Panc1 (cell line): Measurements from ENCODE around the gene CACNA1D. TPM values are rescaled to one million over a fixed set of nuclear protein-coding genes. Genes with fewer than 3 reads are reported as not detected.
A peak's percentile ranks its signal among the peaks of the same experiment; 100 is the strongest.

Source experiments
- ATAC-seq: fragments of 200-7000 bp; cut with Tn5 transposase; 2 replicates; pipeline ENCODE4 v1.9.1; 2020; ENCODE audit warnings: mild to moderate bottlenecking, moderate library complexity
- BruUV-seq: library from RNA; stranded (reverse); fragments of 400-500 nt; replicated peaks from 2 replicates; lab custom pipeline; 2021; lab: Mats Ljungman, UMichigan
- CTCF ChIA-PET: fragments of 300-600 bp; sonication (Branson Sonifier 250); formaldehyde crosslinking; loops from one replicate; lab custom pipeline; 2022; ENCODE audit warnings: antibody characterized with exemption; lab: Charles Lee
- POLR2A ChIA-PET: fragments of 300-600 bp; sonication (Branson Sonifier 250); formaldehyde crosslinking; loops from one replicate; lab custom pipeline; 2022; ENCODE audit warnings: antibody characterized with exemption; lab: Charles Lee
- DNase-seq: peaks from one replicate; pipeline ENCODE4 v3.0.0-alpha.2; 2010; ENCODE audit warnings: low read depth, low spot score
- H3K27ac ChIP-seq: 2 replicates; pipeline ENCODE4 v1.5.1; 2011; ENCODE audit warnings: mild to moderate bottlenecking, low read length, inconsistent platforms
- H3K27me3 ChIP-seq: fragments of 200-500 bp; sonication (Bioruptor generic); 2 replicates; pipeline ENCODE4 v1.6.0; 2014; ENCODE audit warnings: low read length, inconsistent platforms; ENCODE audit not compliant: control insufficient read depth, insufficient read depth
- H3K36me3 ChIP-seq: fragments of 200-500 bp; sonication (Bioruptor generic); 2 replicates; pipeline ENCODE4 v1.5.1; 2014; ENCODE audit warnings: inconsistent platforms, mild to moderate bottlenecking, low read length, moderate library complexity; ENCODE audit not compliant: control insufficient read depth, insufficient read depth
- H3K4me1 ChIP-seq: 2 replicates; pipeline ENCODE4 v1.5.1; 2011; ENCODE audit warnings: inconsistent platforms, mild to moderate bottlenecking, low read length, moderate library complexity; ENCODE audit not compliant: control insufficient read depth, insufficient read depth
- H3K4me3 ChIP-seq, 2 experiments: 2 replicates each; pipeline ENCODE4 v1.5.1; 2011 to 2012; ENCODE audit warnings: low read depth in 2 of 2, low read length in 2 of 2, mild to moderate bottlenecking in 2 of 2, inconsistent platforms in 1 of 2, moderate library complexity in 1 of 2
- H3K9me3 ChIP-seq: fragments of 200-500 bp; sonication (Bioruptor generic); 2 replicates; pipeline ENCODE4 v1.5.1; 2014; ENCODE audit warnings: low read depth, mild to moderate bottlenecking, inconsistent platforms, low read length, moderate library complexity; ENCODE audit not compliant: control insufficient read depth, insufficient read depth
- POLR2AphosphoS5 ChIP-seq: IDR thresholded peaks from 2 replicates; pipeline ENCODE4 v1.6.1; 2012; ENCODE audit warnings: mild to moderate bottlenecking, low read depth, low read length, moderate library complexity
- REST ChIP-seq, 2 experiments: IDR thresholded peaks; 2 replicates each; pipeline ENCODE4 v1.6.1; 2011 to 2012; ENCODE audit warnings: low read depth in 2 of 2, control low read depth in 1 of 2, low read length in 1 of 2, mild to moderate bottlenecking in 1 of 2, moderate library complexity in 1 of 2; ENCODE audit not compliant: insufficient read depth in 1 of 2
- SIN3A ChIP-seq: IDR thresholded peaks from 2 replicates; pipeline ENCODE4 v1.6.1; 2012; ENCODE audit warnings: low read depth, mild to moderate bottlenecking, low read length, moderate library complexity, borderline replicate concordance; ENCODE audit not compliant: insufficient read depth
- TCF7L2 ChIP-seq: IDR thresholded peaks from 2 replicates; pipeline ENCODE4 v1.6.1; 2011; ENCODE audit warnings: mild to moderate bottlenecking, low read depth, low read length, inconsistent platforms
- in situ Hi-C: cut with HindIII; loops from 2 replicates; pipeline ENCODE4 v1.10.0; 2016; ENCODE audit warnings: low sequenced_read_pairs, low pct_unique_long_range_greater_than_20kb
- intact Hi-C: fragments of 100-400 bp; cut with micrococcal nuclease; formaldehyde crosslinking; loops from one replicate; pipeline ENCODE4 v1.10.0; 2022; ENCODE audit not compliant: unreplicated experiment
- total RNA-seq: library from RNA; stranded (reverse); gene quantifications from one replicate; pipeline ENCODE4 v1.2.1, GENCODE V29; 2021; ENCODE audit not compliant: unreplicated experiment
- TF ChIP-seq, protein P1 (sequence below): fragments of 450-650 bp; IDR thresholded peaks from 2 replicates; pipeline ENCODE4 v1.5.1; 2017; ENCODE audit warnings: mild to moderate bottlenecking

CACNA1D gene
- total RNA-seq, 1 experiment from 2014 or later: 23.0 TPM

- ATAC-seq: no peak
- intact Hi-C loops (loop anchor here (5.0 kb wide), 1 partner anchor 110 kb away; no protein-coding TSS in a partner anchor), in situ Hi-C loops (no loop called here)
- Histone ChIP-seq H3K27me3 (no peaks in the 10 kb centered on the region), H3K4me1 (peaks cover 10% of the 10 kb centered on the region; the same call in 1 of the 2 replicates), H3K27ac (peak overlapping the region; percentile 7; the same call in 1 of the 2 replicates), H3K9me3 (no peaks in the 10 kb centered on the region), H3K36me3 (no peaks in the 10 kb centered on the region), H3K4me3 (no peak overlapping the region)
- CTCF ChIA-PET: no interaction called here
- no peak for TF ChIP-seq POLR2AphosphoS5
- TF ChIP-seq SIN3A: no peak
- TF ChIP-seq, protein P1, sequence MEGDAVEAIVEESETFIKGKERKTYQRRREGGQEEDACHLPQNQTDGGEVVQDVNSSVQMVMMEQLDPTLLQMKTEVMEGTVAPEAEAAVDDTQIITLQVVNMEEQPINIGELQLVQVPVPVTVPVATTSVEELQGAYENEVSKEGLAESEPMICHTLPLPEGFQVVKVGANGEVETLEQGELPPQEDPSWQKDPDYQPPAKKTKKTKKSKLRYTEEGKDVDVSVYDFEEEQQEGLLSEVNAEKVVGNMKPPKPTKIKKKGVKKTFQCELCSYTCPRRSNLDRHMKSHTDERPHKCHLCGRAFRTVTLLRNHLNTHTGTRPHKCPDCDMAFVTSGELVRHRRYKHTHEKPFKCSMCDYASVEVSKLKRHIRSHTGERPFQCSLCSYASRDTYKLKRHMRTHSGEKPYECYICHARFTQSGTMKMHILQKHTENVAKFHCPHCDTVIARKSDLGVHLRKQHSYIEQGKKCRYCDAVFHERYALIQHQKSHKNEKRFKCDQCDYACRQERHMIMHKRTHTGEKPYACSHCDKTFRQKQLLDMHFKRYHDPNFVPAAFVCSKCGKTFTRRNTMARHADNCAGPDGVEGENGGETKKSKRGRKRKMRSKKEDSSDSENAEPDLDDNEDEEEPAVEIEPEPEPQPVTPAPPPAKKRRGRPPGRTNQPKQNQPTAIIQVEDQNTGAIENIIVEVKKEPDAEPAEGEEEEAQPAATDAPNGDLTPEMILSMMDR: peak; percentile 25
- no peak for TF ChIP-seq REST (IDR thresholded peaks at IDR 0.05; ENCODE audit: insufficient read depth in 1 of 2, low read depth in 2 of 2, low read length in 1 of 2)
- TF ChIP-seq TCF7L2: no peak
- no peak for DNase-seq
- no TSS peak for BruUV-seq
- POLR2A ChIA-PET: no interaction called here
Measured at GRCh38 chr3:53486961-53487654, 7.3 kb upstream of the CACNA1D start.

- POLR2A ChIA-PET: interaction anchor here (0.6 kb wide), 1 partner anchor 142 kb away, joined by 3 read pairs; no protein-coding TSS in a partner anchor
- H3K36me3 ChIP-seq: no peaks in the 10 kb centered on the region
- DNase-seq: no peak
- in situ Hi-C loops: no loop called here
- no peak overlapping the region for H3K4me3 ChIP-seq
- ATAC-seq: no peak
- TF ChIP-seq REST (IDR thresholded peaks at IDR 0.05; ENCODE audit: insufficient read depth in 1 of 2, low read depth in 2 of 2, low read length in 1 of 2): no peak
- TF ChIP-seq POLR2AphosphoS5: no peak
- TF ChIP-seq, protein P1: no peak
- TF ChIP-seq SIN3A: no peak
- no peak for TF ChIP-seq TCF7L2
- peaks cover 13% of the 10 kb centered on the region; the same call in 1 of the 2 replicates for H3K4me1 ChIP-seq
- CTCF ChIA-PET: no interaction called here
- H3K27me3 ChIP-seq: no peaks in the 10 kb centered on the region
- no peaks in the 10 kb centered on the region for H3K9me3 ChIP-seq
- intact Hi-C loops: loop anchor here (5.0 kb wide), 1 partner anchor 112 kb away; no protein-coding TSS in a partner anchor
- H3K27ac ChIP-seq: no peak overlapping the region
- BruUV-seq: no TSS peak
Measured at GRCh38 chr3:53489386-53489785, 5.0 kb upstream of the CACNA1D start.
